NCI-H2227 treated with DMSO at 0.1 percent for 48 hours (cell line): ENCODE data around the gene KIF1A.
"Not testable (repeated sequence)": the region's sequence is repeated elsewhere in the genome, so short reads cannot be mapped to it uniquely, and the experiment has no call there.

Source experiments
- DNase-seq: peaks from one replicate; lab custom pipeline; 2025; lab: John Stamatoyannopoulos, UW

KIF1A gene

GRCh38 chr2:240703417-240704341 lies 116.3 kb downstream of the KIF1A start:
- DNase-seq = no peak

- DNase-seq = no peak
These were observed 117.4 kb downstream of the KIF1A start for GRCh38 chr2:240702640-240703011.

- no peak for DNase-seq
These were observed 118.0 kb downstream of the KIF1A start for GRCh38 chr2:240701736-240702639.

GRCh38 chr2:240701091-240701735 lies 118.8 kb downstream of the KIF1A start:
- DNase-seq = no peak

- not testable (repeated sequence) for DNase-seq
These were observed 119.4 kb downstream of the KIF1A start for GRCh38 chr2:240700616-240701015.

GRCh38 chr2:240699835-240700234 lies 120.2 kb downstream of the KIF1A start:
- not testable (repeated sequence) for DNase-seq

- not testable (repeated sequence) for DNase-seq
These were observed 121.0 kb downstream of the KIF1A start for GRCh38 chr2:240698852-240699561.

GRCh38 chr2:240696469-240696868 lies 123.5 kb downstream of the KIF1A start:
- DNase-seq = not testable (repeated sequence)

GRCh38 chr2:240695593-240695992 lies 124.4 kb downstream of the KIF1A start:
- not testable (repeated sequence) for DNase-seq

- DNase-seq = not testable (repeated sequence)
These were observed 125.7 kb downstream of the KIF1A start for GRCh38 chr2:240694304-240694703.

- DNase-seq = not testable (repeated sequence)
These were observed 127.1 kb downstream of the KIF1A start for GRCh38 chr2:240692583-240693561.

- not testable (repeated sequence) for DNase-seq
These were observed 128.2 kb downstream of the KIF1A start, which contains the start of gene AQP12A for GRCh38 chr2:240691631-240692420. TSS of gene AQP12A (plus strand) at chr2:240691866. CDS start at chr2:240691914, 48 bp downstream.

GRCh38 chr2:240691075-240691427 lies 129.0 kb downstream of the KIF1A start:
- DNase-seq = not testable (repeated sequence)

- not testable (repeated sequence) for DNase-seq
These were observed 129.5 kb downstream of the KIF1A start for GRCh38 chr2:240690421-240691074.

- DNase-seq = no peak
These were observed 130.0 kb downstream of the KIF1A start for GRCh38 chr2:240689975-240690374.

- DNase-seq = no peak
These were observed 131.5 kb downstream of the KIF1A start for GRCh38 chr2:240688553-240688919.

- no peak for DNase-seq
These were observed 132.1 kb downstream of the KIF1A start for GRCh38 chr2:240687741-240688552.
